Astrocyte (in vitro differentiated cells and primary cell): Measurements from ENCODE around the gene DCLK2. TPM values are rescaled to one million over a fixed set of nuclear protein-coding genes. Genes with fewer than 3 reads are reported as not detected.
A peak's percentile ranks its signal among the peaks of the same experiment; 100 is the strongest.

ENCODE experiments used
- DNase-seq: peaks from one replicate; pipeline ENCODE4 v3.0.0-alpha.2; 2010; ENCODE audit warnings: low read depth
- FAIRE-seq: peaks from 2 replicates; lab custom pipeline; 2011; peaks lifted over from hg19 to GRCh38; lab: Jason Lieb, UNC
- H2AFZ ChIP-seq: 2 replicates; pipeline ENCODE4 v1.6.0; 2012; ENCODE audit warnings: low read depth, low read length, inconsistent platforms
- H3K27ac ChIP-seq: 2 replicates; pipeline ENCODE4 v1.5.1; 2011; ENCODE audit warnings: low read depth, low read length, inconsistent platforms
- H3K27me3 ChIP-seq: 2 replicates; pipeline ENCODE4 v1.6.0; 2011; ENCODE audit warnings: low read length, inconsistent platforms; ENCODE audit not compliant: insufficient read depth
- H3K36me3 ChIP-seq: 2 replicates; pipeline ENCODE4 v1.5.1; 2011; ENCODE audit warnings: low read length, inconsistent platforms; ENCODE audit not compliant: insufficient read depth
- H3K4me1 ChIP-seq: 2 replicates; pipeline ENCODE4 v1.5.1; 2011; ENCODE audit warnings: low read length, inconsistent platforms; ENCODE audit not compliant: insufficient read depth
- H3K4me2 ChIP-seq: 2 replicates; pipeline ENCODE4 v1.6.0; 2012; ENCODE audit warnings: low read length, inconsistent platforms
- H3K4me3 ChIP-seq: 2 replicates; pipeline ENCODE4 v1.5.1; 2011; ENCODE audit warnings: low read depth, mild to moderate bottlenecking, low read length, inconsistent platforms; ENCODE audit not compliant: insufficient read depth
- H3K79me2 ChIP-seq: 2 replicates; pipeline ENCODE4 v1.6.0; 2012; ENCODE audit warnings: mild to moderate bottlenecking, low read length, inconsistent platforms; ENCODE audit not compliant: insufficient read depth
- H3K9ac ChIP-seq: 2 replicates; pipeline ENCODE4 v1.6.0; 2012; ENCODE audit warnings: mild to moderate bottlenecking, low read length, inconsistent platforms
- H3K9me3 ChIP-seq: 2 replicates; pipeline ENCODE4 v1.5.1; 2012; ENCODE audit warnings: low read depth, mild to moderate bottlenecking, low read length, inconsistent platforms; ENCODE audit not compliant: insufficient read depth
- H4K20me1 ChIP-seq: 2 replicates; pipeline ENCODE4 v1.6.0; 2012; ENCODE audit warnings: low read length, inconsistent platforms; ENCODE audit not compliant: insufficient read depth
- H3K27ac Mint-ChIP-seq: one replicate; pipeline ENCODE4 v1.8.0; 2021; ENCODE audit warnings: mild to moderate bottlenecking, mixed read lengths; ENCODE audit not compliant: unreplicated experiment
- H3K27me3 Mint-ChIP-seq: one replicate; pipeline ENCODE4 v1.8.0; 2021; ENCODE audit warnings: low read depth, mixed read lengths; ENCODE audit not compliant: unreplicated experiment
- H3K36me3 Mint-ChIP-seq: one replicate; pipeline ENCODE4 v1.8.0; 2021; ENCODE audit warnings: low read depth, mixed read lengths; ENCODE audit not compliant: unreplicated experiment
- H3K4me1 Mint-ChIP-seq: one replicate; pipeline ENCODE4 v1.8.0; 2021; ENCODE audit warnings: low read depth, mixed read lengths; ENCODE audit not compliant: unreplicated experiment
- H3K4me3 Mint-ChIP-seq: one replicate; pipeline ENCODE4 v1.8.0; 2021; ENCODE audit warnings: mild to moderate bottlenecking, moderate library complexity, mixed read lengths; ENCODE audit not compliant: unreplicated experiment
- H3K9me3 Mint-ChIP-seq: one replicate; pipeline ENCODE4 v1.8.0; 2021; ENCODE audit warnings: mild to moderate bottlenecking, mixed read lengths; ENCODE audit not compliant: unreplicated experiment
- CTCF ChIP-seq: IDR thresholded peaks from 2 replicates; pipeline ENCODE4 v1.5.1; 2011; ENCODE audit warnings: low read depth, mild to moderate bottlenecking, inconsistent platforms, low read length, moderate library complexity; ENCODE audit not compliant: insufficient read depth
- EZH2 ChIP-seq: IDR thresholded peaks from 2 replicates; pipeline ENCODE4 v1.6.1; 2012; ENCODE audit warnings: mild to moderate bottlenecking, low read length, inconsistent platforms; ENCODE audit not compliant: insufficient read depth
- total RNA-seq: library from RNA; stranded (reverse); gene quantifications from 2 replicates; pipeline ENCODE4 v1.2.1, GENCODE V29; 2021

Gene DCLK2
- total RNA-seq, 1 donor from 2014 or later = 6.2 TPM

GRCh38 chr4:150116506-150116905 lies 38.3 kb downstream of the DCLK2 start:
- H3K9me3 ChIP-seq = peaks cover 1% of the 10 kb centered on the region
- no peak overlapping the region for H3K9ac ChIP-seq
- Mint-ChIP-seq H3K36me3 (peaks cover under 1% of the 10 kb centered on the region), H3K27ac (no peak overlapping the region), H3K4me1 (peaks cover 33% of the 10 kb centered on the region), H3K27me3 (no peaks in the 10 kb centered on the region), H3K9me3 (peaks cover under 1% of the 10 kb centered on the region), H3K4me3 (peak overlapping the region; percentile 9)
- FAIRE-seq (no peak), DNase-seq (no peak)
- no peak overlapping the region for H3K4me3 ChIP-seq
- H2AFZ ChIP-seq = no peak overlapping the region
- TF ChIP-seq EZH2 (no peak), CTCF (no peak)
- peaks cover 24% of the 10 kb centered on the region for H3K4me1 ChIP-seq
- no peaks in the 10 kb centered on the region for H3K27me3 ChIP-seq
- H3K36me3 ChIP-seq = no peaks in the 10 kb centered on the region
- no peak overlapping the region for H3K4me2 ChIP-seq
- peaks cover 4% of the 10 kb centered on the region for H4K20me1 ChIP-seq
- H3K27ac ChIP-seq = no peak overlapping the region
- peaks cover 46% of the 10 kb centered on the region for H3K79me2 ChIP-seq

GRCh38 chr4:150117094-150117493 lies 38.8 kb downstream of the DCLK2 start:
- no peak overlapping the region for H2AFZ ChIP-seq
- H4K20me1 ChIP-seq = peaks cover 4% of the 10 kb centered on the region
- no peak for FAIRE-seq
- H3K4me2 ChIP-seq = no peak overlapping the region
- Mint-ChIP-seq H3K4me3 (no peak overlapping the region), H3K9me3 (peaks cover 4% of the 10 kb centered on the region), H3K27ac (peak overlapping the region; percentile 53), H3K27me3 (no peaks in the 10 kb centered on the region), H3K36me3 (peaks cover 4% of the 10 kb centered on the region), H3K4me1 (peaks cover 33% of the 10 kb centered on the region)
- no peaks in the 10 kb centered on the region for H3K36me3 ChIP-seq
- H3K27me3 ChIP-seq = no peaks in the 10 kb centered on the region
- no peak overlapping the region for H3K9ac ChIP-seq
- peaks cover 3% of the 10 kb centered on the region for H3K9me3 ChIP-seq
- peak; percentile 77 for DNase-seq
- H3K79me2 ChIP-seq = peaks cover 43% of the 10 kb centered on the region
- no peak overlapping the region for H3K4me3 ChIP-seq
- H3K4me1 ChIP-seq = peaks cover 24% of the 10 kb centered on the region
- H3K27ac ChIP-seq = no peak overlapping the region
- TF ChIP-seq CTCF (no peak), EZH2 (no peak)

- no peak overlapping the region for H3K4me2 ChIP-seq
- no peak overlapping the region for H3K4me3 Mint-ChIP-seq
- no peak for TF ChIP-seq EZH2
- no peak for TF ChIP-seq CTCF
- H3K4me1 ChIP-seq = peaks cover 24% of the 10 kb centered on the region
- H4K20me1 ChIP-seq = peaks cover 4% of the 10 kb centered on the region
- no peak for DNase-seq
- no peak overlapping the region for H3K9ac ChIP-seq
- no peaks in the 10 kb centered on the region for H3K27me3 Mint-ChIP-seq
- no peak overlapping the region for H3K27ac ChIP-seq
- no peak overlapping the region for H3K4me3 ChIP-seq
- no peak overlapping the region for H2AFZ ChIP-seq
- H3K4me1 Mint-ChIP-seq = peaks cover 33% of the 10 kb centered on the region
- H3K9me3 ChIP-seq = peaks cover 3% of the 10 kb centered on the region
- no peaks in the 10 kb centered on the region for H3K27me3 ChIP-seq
- peak overlapping the region; percentile 16 for H3K27ac Mint-ChIP-seq
- no peaks in the 10 kb centered on the region for H3K36me3 ChIP-seq
- H3K36me3 Mint-ChIP-seq = peaks cover 7% of the 10 kb centered on the region
- FAIRE-seq = no peak
- H3K79me2 ChIP-seq = peaks cover 41% of the 10 kb centered on the region
- H3K9me3 Mint-ChIP-seq = peaks cover 7% of the 10 kb centered on the region
These were observed 39.4 kb downstream of the DCLK2 start for GRCh38 chr4:150117629-150118028.
